GM19025 (cell line): ENCODE data around the gene WDR89.
"Not testable (repeated sequence)": the region's sequence is repeated elsewhere in the genome, so short reads cannot be mapped to it uniquely, and the experiment has no call there.

Source experiments
- ATAC-seq: cut with Tn5 transposase; IDR thresholded peaks from one replicate; pipeline ENCODE4 v1.9.1; 2021; ENCODE audit warnings: mild to moderate bottlenecking, low read depth, moderate library complexity; ENCODE audit not compliant: unreplicated experiment

The WDR89 gene, protein sequence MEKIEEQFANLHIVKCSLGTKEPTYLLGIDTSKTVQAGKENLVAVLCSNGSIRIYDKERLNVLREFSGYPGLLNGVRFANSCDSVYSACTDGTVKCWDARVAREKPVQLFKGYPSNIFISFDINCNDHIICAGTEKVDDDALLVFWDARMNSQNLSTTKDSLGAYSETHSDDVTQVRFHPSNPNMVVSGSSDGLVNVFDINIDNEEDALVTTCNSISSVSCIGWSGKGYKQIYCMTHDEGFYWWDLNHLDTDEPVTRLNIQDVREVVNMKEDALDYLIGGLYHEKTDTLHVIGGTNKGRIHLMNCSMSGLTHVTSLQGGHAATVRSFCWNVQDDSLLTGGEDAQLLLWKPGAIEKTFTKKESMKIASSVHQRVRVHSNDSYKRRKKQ

DNA sequence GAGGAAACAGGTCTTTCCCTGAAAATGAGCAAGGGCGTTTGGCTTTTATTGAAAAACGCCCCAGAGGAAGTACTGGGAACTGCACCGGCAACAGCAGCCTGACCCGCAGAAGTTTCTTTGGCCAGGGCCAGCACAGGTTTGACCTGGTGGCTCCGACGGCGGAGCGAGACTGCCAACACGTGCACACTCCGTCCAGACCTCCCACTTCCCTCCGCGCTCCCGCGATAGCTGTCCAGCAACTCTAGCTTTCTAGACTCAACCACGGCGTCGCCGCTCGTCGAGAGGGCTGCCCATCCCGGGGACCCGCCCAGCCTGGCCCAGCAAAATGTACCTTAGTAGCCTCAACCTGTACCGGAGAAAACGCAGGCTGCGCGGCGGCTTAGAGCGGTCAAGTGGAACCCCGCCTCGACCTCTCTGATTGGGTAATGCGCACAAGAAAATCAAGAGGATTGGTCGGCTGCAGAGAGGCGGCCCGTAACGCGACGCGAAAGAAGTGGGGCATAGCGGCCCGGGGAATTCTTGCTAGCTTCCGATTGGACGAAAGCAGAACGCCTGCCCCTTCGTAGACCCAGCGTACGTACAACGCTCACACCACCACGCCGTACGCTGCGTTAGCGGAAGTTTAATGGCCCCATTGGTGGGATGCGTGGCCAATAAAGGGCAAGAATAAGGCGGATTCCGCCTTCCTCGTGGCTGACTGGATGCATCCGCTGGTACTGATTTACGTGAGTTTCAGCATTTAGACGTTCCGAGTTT lies at the start of gene WDR89:
WDR89 (minus strand) TSS at position 399 of the 756 bp plus-strand sequence. CDS start 41,929 bp downstream, outside the sequence.
- ATAC-seq: peak; percentile 79

DNA sequence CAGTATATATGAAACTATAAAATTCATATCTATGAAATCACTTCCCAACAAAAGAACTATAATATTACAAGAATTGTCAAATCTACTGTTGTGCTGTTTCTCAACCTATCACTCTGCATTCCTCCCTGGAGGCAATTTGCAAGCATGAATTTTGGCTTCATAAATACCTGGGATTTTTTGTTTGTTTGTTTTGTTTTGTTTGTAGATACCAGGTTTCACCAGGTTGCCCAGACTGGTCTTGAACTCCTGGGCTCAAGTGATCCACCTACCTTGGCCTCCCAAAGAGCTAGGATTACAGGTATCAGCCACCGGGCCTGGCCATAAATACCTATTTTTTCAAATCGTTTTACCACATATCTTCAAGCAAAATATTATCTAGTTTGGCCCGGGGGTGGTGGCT lies 47.5 kb upstream of the WDR89 start:
- no peak for ATAC-seq

DNA sequence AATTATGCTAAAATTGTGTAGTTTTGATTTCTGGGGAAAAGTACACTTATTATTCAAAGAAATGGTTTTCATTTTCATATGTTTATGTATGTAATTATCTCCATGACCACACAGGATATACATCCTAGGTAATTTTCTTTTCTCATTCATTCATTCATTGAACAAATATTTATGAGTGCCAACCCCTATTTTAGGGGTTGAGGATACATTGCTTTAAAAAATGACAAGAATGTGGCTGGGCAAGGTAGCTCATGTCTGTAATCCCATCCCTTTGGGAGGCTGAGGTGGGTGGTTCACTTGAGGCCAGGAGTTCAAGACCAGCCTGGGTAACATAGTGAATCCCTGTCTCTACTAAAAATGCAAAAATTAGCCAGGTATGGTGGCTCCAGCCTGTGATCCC lies 45.3 kb upstream of the WDR89 start:
- no peak for ATAC-seq

DNA sequence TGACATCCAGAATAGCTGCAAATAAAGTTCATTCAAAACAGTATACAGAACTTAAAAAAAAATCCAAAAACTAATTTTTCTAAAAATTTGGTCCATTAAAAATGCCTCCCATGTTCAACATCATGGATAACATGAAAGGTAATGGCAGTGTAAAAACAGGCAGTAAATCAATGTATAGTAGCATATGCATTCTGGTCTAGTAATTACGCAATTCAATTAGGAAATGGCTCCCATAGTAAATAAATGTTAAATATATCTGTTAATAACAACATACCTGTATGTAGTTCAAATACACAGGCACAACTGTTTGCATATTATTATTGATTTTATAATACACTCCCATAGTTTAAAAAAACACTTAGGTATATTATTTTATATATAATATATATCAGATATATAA lies 43.7 kb upstream of the WDR89 start:
- ATAC-seq: no peak

DNA sequence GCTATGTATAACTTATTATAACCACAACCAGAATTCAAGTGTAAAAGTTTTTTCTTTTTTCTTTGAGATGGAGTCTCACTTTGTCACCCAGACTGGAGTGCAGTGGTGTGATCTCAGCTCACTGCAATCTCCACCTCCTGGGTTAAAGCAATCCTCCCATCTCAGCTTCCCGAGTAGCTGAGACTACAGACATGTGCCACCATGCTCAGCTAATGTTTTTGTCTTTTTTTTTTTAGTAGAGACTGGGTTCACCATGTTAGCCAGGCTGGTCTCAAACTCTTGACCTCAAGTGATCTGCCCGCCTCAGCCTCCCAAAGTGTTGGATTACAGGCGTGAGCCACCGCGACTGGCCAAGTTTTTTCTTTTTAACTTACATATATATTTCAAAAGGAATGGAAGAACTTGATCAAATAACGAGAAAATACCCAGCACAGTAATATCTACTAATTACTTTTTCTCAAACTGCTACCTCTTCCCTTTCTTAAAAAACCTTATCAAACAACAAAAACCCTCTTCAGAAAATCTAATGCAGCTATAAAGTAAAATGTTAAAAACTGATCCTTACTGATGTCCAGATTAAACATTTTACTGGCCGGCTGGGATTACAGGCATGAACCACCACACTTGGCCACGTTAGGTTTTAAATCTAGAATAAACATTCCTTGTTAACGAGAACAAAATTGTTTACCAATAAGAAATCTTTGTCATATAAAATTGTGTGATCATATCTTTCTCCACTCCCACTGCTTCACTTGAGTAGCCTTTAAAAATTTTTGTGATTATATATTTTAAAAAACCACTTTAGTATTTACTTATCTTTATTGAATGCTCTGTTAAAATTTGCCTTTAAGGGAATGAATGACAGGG lies 41.3 kb upstream of the WDR89 start:
- ATAC-seq: no peak

DNA sequence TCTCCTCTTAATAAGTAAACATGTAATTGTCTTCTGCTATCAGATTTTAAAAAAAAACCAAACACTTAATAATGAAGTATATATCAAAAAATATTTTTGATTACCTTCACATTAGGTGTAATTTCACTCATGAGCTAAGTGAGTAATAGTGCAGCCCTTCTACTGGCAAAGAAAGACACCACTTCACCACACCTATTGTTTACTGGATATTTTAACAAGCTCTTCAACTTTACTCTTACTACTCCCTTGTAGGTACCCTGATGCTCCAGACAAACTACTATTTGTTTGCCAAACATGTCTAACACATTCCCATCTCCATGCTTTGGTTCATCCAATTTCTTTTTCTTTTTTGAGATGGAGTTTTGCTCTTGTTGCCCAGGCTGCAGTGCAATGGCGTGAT lies 36.9 kb upstream of the WDR89 start:
- ATAC-seq: no peak

DNA sequence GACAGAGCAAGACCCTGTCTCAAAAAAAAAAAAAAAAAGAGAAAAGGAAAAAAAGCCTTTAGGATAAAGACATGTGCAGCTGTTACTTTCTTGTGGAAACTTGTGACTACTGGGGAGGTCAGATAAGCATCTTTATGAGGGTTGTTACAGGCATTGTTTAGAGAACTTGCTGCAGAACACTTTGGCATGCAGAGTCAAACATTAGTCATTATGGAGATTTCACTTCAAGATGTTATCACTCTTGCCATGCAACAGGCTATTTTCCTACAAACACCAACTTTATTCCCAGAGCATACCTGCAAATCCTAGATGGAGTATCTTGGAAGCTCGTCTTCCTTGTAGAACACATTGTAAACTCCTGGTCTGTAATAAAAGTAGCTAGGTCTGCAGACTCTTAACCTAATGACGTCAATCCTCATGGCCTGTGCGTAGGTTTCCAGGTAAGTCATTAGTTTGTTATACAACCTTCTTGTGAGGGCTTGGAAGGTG lies 36.3 kb upstream of the WDR89 start:
- ATAC-seq: no peak

DNA sequence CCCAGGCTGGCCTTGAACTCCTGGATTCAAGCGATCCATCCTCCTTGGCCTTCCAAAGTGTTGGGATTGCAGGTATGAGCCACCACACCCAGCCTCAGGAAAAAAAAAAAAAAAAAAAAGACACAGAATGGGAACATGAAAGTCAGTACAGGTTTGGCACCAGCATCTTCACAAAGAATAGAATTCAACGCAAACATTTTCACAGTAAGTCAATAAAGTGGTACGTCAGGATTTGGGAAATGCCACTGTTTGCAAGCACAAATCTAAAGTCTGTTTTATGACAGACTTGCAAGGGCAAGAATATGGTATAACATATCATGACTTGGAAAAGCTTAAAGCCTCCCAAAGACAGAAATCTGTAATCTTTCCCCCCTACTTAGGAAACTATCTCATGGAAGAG lies 34.9 kb upstream of the WDR89 start:
- no peak for ATAC-seq

DNA sequence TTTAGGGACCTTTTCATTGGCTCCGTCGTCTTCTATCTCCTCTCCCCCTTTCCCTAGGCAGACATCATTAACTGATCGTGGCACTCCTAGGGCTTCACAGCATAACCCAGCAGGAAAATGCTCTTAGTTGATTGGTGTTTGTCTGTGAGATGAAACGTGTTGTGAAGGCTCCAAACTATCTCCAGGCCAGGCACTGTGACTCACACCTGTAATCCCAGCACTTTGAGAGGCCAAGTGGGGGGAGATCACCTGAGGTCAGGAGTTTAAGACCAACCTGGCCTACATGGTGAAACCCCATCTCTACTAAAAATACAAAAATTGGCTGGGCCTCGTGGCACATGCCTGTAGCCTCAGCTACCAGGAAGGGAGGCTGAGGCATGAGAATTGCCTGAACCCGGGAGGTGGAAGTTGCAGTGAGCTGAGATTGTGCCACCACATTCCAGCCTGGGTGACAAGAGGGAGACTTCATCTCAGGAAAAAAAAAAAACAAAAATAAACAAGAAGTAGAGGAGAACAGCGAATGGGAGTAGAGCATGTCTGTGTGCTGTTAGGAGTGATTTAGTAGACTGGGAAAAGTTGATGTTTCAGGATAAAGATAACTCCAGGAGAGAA lies 32.3 kb upstream of the WDR89 start:
- no peak for ATAC-seq

DNA sequence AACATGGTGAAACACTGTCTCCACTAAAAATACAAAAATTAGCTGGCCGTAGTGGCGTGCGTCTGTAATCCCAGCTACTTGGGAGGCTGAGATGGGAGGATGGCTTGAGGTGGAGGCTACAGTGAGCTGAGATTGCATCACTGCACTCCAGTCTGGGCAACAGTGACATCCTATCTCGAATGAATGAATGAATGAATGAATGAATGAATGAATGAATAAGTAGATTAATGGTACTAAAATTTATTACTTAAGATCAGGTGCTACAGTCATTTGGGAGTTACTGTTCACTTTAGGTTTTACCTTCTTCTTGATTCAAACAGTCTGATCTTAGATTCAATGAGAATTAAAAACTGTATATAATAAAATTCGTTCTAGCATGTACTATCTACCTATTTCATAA lies 31.6 kb upstream of the WDR89 start:
- ATAC-seq: no peak

DNA sequence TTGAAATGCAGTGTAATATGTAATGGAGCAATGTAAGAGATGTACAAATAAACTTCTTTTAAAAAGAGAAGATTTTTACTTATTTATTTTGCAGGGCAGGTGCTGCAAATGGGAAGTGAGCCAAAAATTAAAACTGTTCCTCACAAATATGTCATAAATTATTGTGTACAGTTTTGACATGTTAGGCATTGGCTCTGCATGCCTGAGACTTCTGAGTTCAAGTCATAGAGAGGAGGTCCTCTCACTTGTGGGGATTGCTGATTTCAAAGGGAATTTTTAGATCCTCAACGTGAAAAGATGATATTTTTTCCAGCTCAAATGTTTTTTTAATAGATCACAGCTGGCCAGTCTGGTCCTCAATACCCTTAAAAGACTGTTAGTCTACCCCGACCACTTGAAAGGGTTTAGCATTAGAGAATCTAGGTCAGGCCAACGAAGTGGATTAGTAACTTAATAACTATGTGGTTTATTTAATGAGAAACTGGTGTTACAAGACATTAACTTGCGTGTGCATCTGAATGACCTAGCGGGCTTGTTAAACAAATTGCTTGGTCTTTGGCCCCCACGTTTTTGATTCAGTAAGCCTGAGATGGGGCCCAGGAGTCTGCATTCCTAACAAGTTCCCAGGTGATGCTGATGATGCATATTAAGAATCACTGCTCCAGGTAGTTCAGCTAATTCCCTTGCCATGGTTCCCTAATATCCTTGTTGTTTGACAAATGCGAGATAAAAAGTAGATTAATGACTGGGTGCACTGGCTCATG lies 30.9 kb upstream of the WDR89 start:
- peak; percentile 89 for ATAC-seq

DNA sequence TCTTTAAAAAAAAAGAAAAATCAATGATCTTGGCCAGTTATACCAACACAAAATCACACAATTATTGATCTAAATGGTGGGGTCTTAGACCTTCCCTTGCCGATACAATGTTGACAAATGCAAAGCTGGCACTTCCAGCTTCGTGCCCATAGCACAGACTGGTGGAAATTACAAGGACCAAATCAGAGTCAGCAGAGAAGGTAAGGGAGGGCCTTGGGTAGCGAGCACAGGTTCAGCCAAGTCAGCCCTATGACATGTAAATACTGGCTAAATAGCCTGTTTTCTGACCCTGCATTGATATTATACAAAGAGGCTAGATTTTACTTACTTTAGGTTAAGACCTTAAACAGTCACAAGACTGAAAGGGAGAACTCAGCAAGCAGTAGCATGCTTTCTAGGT lies 30.3 kb upstream of the WDR89 start:
- ATAC-seq: no peak

DNA sequence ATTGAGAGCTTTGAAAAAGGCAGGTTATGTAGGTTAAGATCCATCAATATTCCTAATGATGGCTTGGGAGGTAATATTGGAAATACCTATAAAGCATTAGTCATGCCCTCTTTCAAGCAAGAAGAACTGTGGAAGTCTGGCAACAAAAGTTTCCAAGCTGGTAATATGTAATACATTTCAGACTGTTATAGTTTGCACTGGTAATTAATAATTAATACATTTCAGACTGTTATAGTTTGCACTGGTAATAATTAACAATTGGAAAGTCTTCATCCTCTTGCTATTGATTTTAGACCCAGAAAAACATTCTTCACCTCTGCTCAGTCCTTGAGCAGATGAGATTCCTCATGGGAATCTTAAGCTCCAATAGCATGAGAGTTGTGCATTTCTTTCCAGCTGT lies 29.0 kb upstream of the WDR89 start:
- ATAC-seq: no peak

DNA sequence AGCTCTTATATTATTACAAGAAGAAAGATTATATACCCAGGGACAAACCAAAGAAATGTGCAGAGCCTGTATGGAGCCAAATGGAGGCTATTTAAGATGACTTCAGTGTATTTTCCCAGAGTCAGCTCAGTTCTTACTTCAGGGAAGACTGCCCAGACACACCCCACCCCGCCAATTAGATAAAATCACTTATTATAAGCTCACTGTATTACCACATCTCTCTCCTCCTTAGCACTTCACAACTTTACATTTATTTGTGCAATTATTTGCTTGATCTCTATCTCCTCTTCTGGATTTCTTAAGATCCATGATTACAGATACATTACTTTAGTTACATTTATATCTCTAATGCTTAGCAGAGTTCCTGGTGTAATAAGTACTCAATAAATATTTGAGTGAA lies 24.7 kb upstream of the WDR89 start:
- ATAC-seq: no peak

DNA sequence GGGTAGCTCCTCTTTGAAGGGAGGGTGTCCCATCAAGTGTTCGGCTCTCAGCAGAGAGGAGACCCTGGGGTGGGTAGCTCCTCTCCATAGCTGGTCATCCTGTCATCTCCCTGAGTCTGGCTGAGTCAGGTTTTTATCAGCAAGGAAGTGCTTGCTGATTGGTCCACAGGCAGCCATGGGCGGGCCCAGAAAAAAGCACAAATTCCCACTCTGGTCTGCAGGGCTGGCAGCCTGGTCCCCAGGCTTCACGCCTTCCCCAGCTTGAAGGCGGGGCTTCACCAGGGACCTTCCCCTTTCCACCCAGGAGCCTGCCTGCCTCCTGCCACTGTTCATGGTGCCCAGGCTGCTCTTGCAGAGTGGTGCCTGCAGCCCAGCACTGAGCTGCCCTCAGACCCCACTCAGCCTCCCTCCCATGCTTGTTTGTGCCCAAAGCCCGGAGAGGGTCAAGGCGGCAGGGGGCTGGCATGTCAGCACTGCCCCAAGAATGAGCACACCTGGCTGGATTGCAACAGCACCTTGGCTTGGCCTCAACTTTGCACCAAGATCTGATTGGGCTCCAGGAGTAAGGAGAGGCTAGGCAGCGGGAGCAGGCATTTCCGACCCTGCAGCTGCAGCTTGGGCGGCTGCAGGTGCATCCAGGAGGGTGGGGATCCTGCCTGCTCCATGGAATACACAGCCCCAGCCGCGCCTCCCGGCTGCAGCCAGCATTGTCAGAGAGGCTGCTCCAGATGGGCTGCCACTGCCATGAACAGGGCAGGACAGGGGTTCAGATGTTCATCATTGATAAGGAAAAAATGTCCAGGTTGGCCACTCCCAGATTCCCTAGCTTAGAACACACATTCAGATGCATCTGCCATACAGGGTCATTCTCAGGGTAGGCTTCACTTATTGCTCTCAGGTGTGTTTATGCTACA lies 22.0 kb upstream of the WDR89 start:
- no peak for ATAC-seq

DNA sequence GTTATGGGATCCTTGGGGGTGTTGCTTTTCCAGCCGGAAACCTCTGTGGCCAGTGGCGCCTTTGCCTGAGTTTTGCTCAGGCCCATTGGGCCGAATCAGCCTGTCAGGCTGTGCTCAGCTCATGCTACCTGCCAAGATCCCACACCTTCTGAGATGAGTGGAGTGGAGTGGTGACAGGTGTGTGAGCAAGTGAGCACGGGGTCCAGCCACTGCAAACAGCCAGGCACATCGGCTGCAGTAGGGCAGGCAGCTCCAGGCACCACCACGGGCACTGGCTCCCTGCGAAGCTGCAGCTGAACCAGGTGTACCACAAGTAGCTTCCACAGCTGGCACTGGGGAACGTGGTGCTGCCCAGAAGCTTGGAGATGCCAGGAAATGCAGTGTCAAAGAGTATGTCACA lies 21.1 kb upstream of the WDR89 start:
- no peak for ATAC-seq

DNA sequence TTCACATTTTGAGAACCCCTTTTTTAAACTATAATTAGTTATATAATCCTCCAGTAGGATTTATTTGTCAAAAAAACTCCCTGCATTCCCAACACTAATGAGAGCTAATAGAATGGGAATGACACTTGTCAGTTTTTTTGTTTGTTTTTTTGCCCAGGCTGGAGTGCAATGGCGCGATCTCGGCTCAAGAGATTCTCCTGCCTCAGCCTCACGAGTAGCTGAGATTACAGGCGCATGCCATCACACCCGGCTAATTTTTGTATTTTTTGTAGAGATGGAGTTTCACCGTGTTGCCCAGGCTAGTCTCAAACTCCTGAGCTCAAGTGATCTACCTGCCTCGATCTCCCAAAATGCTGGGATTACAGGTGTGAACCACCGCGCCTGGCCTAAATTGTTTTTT lies 20.2 kb upstream of the WDR89 start:
- ATAC-seq: not testable (repeated sequence)

DNA sequence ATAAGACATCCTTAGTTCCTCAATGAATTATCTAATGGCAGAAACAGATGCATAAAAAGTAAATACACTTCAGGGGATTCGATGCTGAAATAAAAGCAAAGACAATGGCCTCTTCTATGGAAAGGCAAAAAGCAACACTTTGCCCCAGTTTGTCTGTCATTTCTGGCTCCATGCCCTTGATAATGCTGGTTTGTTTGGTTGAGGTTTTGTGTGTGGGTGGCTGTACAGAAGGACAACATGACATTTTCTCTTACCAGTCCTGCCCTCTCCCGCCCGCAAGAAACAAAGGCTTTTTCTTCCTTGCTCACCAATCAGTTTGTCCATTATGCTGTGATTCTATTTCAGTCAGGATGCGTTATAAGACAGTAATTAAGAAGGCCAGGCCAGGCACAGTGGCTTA lies 18.1 kb upstream of the WDR89 start:
- ATAC-seq: no peak

DNA sequence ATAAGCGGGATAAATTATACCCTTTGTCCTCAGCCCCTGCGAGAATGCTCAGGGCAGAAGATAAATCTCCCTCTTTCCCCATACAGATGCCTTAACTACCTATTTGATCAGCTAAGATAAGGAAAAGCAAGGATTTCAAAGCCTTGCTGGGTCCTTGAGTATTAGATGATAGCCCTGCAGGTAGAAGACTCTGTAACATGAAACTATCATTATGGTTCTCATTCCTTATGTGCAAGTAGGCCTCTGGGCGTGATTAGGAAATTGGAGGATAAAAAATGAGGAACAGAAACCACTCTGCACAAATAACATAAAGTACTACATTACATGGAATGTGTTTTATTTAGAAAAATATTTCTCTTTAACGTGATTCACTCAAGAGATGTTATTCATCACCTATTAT lies 14.5 kb upstream of the WDR89 start:
- no peak for ATAC-seq
